Duodenal mucosa (tissue), 2 donors: Measurements from ENCODE around the gene YOD1.

Experiments
- H3K27ac ChIP-seq: one replicate; pipeline ENCODE4 v1.7.0; 2013; ENCODE audit warnings: low read depth, low read length
- H3K27me3 ChIP-seq, 2 donors: one replicate each; pipeline ENCODE4 v1.7.0; 2013; ENCODE audit warnings: low read length in 2 of 2, control low read depth in 1 of 2; ENCODE audit not compliant: insufficient read depth in 2 of 2, control insufficient read depth in 1 of 2
- H3K36me3 ChIP-seq, 2 donors: one replicate each; pipeline ENCODE4 v1.7.0; 2013; ENCODE audit warnings: low read length in 2 of 2, control low read depth in 1 of 2; ENCODE audit not compliant: insufficient read depth in 2 of 2, control insufficient read depth in 1 of 2
- H3K4me1 ChIP-seq, 2 donors: one replicate each; pipeline ENCODE4 v1.7.0; 2013; ENCODE audit warnings: low read length in 2 of 2, control low read depth in 1 of 2; ENCODE audit not compliant: insufficient read depth in 2 of 2, control insufficient read depth in 1 of 2
- H3K4me3 ChIP-seq, 2 donors: one replicate each; pipeline ENCODE4 v1.7.0; 2013; ENCODE audit warnings: low read length in 2 of 2, low read depth in 1 of 2
- H3K9ac ChIP-seq, 2 donors: one replicate each; pipeline ENCODE4 v1.7.0; 2013; ENCODE audit warnings: low read length in 2 of 2, low read depth in 1 of 2
- H3K9me3 ChIP-seq, 2 donors: one replicate each; pipeline ENCODE4 v1.7.0; 2013; ENCODE audit warnings: low read length in 2 of 2, control low read depth in 1 of 2; ENCODE audit not compliant: control insufficient read depth in 1 of 2

Gene YOD1

GRCh38 chr1:207002724-207003146 lies 48.3 kb downstream of the YOD1 start:
- H3K4me1 ChIP-seq = peaks cover 48 to 55% of the 10 kb centered on the region in 2 donors
- no peak overlapping the region for H3K9ac ChIP-seq
- H3K9me3 ChIP-seq = no peaks in the 10 kb centered on the region
- H3K27ac ChIP-seq = no peak overlapping the region
- H3K36me3 ChIP-seq = no peaks in the 10 kb centered on the region
- no peak overlapping the region for H3K4me3 ChIP-seq
- no peaks in the 10 kb centered on the region for H3K27me3 ChIP-seq

- H3K27ac ChIP-seq = no peak overlapping the region
Measured at GRCh38 chr1:207001492-207002245, 49.3 kb downstream of the YOD1 start.

GRCh38 chr1:207000651-207001291 lies 50.2 kb downstream of the YOD1 start:
- Histone ChIP-seq H3K9ac (no peak overlapping the region), H3K27me3 (no peaks in the 10 kb centered on the region), H3K4me1 (peaks cover 33 to 36% of the 10 kb centered on the region in 2 donors), H3K36me3 (no peaks in the 10 kb centered on the region), H3K9me3 (no peaks in the 10 kb centered on the region), H3K4me3 (no peak overlapping the region), H3K27ac (no peak overlapping the region)

More at GRCh38 chr1:207001492-207002245, 49.3 kb downstream of the YOD1 start:
- H3K4me1 ChIP-seq = peaks cover 41 to 44% of the 10 kb centered on the region in 2 donors
- no peaks in the 10 kb centered on the region for H3K36me3 ChIP-seq
- H3K4me3 ChIP-seq = no peak overlapping the region
- no peak overlapping the region for H3K9ac ChIP-seq
- H3K9me3 ChIP-seq = no peaks in the 10 kb centered on the region
- H3K27me3 ChIP-seq = no peaks in the 10 kb centered on the region

GRCh38 chr1:206998816-206999215 lies 52.2 kb downstream of the YOD1 start:
- H3K9me3 ChIP-seq = no peaks in the 10 kb centered on the region
- H3K4me1 ChIP-seq = peaks cover 21% of the 10 kb centered on the region in 2 donors
- no peak overlapping the region for H3K4me3 ChIP-seq
- H3K27ac ChIP-seq = no peak overlapping the region
- H3K27me3 ChIP-seq = no peaks in the 10 kb centered on the region
- no peaks in the 10 kb centered on the region for H3K36me3 ChIP-seq
- H3K9ac ChIP-seq = no peak overlapping the region
